GM19468 (cell line): ENCODE data around the gene GPR132.
"Not testable (repeated sequence)": the region's sequence is repeated elsewhere in the genome, so short reads cannot be mapped to it uniquely, and the experiment has no call there.

Experiments
- ATAC-seq: cut with Tn5 transposase; IDR thresholded peaks from one replicate; pipeline ENCODE4 v1.9.1; 2021; ENCODE audit warnings: mild to moderate bottlenecking, moderate library complexity, moderate number of reproducible peaks; ENCODE audit not compliant: unreplicated experiment; ENCODE audit errors: extremely low read depth

The GPR132 gene

DNA sequence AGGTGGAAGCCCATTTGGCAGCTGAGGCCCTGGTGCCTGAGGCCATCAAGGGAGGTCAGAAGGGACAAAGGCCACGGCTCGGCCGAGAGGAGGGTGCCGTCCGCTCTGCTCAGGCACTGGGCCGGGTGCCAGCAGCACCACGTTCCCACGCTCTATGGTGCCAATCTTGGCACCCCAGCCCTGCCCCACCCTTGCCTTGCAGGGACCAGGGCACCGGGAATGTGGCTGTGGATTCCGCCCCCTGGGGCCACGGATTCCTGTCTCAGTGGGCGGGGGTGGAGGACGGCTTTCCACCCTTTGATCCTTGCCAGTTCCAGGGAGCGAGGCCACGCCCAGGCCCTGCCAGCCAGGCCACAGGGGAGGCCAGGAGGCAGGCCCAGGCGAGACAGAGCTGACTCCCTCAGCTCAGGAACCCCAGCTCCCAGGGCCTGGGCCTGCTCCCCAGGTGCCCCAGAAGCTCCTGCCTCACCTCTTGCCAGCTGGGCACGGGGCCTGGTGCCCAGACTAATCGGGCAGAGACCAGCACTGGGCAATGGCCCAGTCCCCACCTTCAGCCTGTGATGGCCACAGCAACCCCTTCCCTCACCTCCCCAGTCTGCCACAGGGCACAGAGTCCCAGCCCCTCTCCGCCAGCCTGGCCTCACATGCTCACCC lies 26.4 kb upstream of the GPR132 start:
- no peak for ATAC-seq

GRCh38 chr14:105091054-105091516 lies 25.9 kb upstream of the GPR132 start:
- ATAC-seq = no peak

DNA sequence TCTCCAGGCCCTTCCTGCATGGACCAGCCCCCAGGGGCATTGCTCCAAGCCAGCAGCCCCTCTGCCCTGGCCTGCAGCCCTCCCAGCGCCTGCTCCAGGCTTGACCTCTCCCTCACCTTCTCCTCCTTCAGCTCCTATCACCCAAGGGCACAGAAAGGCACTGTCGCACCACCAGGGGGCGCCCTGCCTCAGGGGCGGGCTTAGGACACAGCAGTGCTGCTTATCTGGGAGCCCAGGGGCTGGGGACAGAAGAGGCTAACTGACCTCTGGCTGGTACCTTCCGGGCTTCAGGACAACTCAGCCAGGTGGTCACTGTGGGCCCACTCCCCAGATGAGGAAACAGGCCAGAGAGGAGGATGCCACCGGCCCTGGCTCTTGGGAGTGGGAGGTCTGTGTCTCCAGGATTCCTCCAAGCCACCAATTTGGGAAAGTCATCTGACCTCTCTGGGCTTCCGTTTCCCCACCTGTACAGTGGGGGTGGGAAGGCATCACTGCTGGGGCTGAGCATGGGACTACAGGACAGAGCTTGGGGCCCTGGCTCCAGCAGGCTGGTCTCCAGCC lies 25.3 kb upstream of the GPR132 start:
- no peak for ATAC-seq

GRCh38 chr14:105089746-105090492 lies 24.7 kb upstream of the GPR132 start:
- no peak for ATAC-seq

- no peak for ATAC-seq
Measured at GRCh38 chr14:105088812-105089745, 23.8 kb upstream of the GPR132 start.

DNA sequence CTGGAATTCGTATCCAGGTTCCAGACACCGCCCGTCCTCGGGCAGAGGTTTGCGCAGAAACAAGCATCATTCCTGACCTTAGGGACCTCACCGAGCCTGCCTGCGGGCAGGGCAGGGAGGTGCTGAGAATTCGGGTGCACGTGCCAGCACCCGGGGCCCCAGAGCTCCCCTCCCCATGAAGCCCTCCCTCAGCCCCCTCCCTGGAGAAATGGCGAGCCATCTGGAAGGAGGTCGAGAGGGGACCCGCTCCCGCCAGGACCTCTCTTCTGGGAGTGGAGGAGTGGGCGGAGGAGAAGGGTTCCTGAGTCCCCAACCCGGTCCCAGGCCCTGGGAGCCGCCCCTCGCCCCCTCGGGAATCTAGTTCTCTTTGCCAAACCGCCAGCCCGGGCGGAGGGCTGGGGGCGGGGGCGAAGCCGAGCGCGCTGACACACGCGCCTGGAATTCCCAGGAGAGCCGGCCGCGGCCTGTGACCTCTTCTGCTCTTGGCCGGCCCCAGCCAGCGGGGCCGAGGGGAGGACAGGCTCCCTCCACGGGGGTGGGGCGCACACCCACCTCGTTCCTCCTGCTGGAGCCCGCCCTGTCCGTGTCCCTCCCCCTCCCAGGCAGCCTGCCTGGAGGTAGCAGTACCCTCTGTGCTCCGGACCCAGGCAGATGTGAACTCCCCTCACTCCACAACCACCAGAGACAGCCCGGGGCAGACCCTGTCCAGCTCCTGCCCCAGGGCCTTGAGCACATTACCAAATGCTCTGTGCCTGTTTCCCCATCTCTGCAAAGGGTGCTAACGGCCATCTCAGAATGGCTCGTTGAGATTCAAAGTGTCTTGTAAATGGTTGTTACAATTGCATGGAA lies 23.0 kb upstream of the GPR132 start:
- no peak for ATAC-seq

- no peak for ATAC-seq
Measured at GRCh38 chr14:105087308-105087962, 22.2 kb upstream of the GPR132 start.

- no peak for ATAC-seq
Measured at GRCh38 chr14:105086833-105087307, 21.6 kb upstream of the GPR132 start.

GRCh38 chr14:105085766-105086165 lies 20.5 kb upstream of the GPR132 start:
- no peak for ATAC-seq

- ATAC-seq = no peak
Measured at GRCh38 chr14:105084741-105085571, 19.7 kb upstream of the GPR132 start.

DNA sequence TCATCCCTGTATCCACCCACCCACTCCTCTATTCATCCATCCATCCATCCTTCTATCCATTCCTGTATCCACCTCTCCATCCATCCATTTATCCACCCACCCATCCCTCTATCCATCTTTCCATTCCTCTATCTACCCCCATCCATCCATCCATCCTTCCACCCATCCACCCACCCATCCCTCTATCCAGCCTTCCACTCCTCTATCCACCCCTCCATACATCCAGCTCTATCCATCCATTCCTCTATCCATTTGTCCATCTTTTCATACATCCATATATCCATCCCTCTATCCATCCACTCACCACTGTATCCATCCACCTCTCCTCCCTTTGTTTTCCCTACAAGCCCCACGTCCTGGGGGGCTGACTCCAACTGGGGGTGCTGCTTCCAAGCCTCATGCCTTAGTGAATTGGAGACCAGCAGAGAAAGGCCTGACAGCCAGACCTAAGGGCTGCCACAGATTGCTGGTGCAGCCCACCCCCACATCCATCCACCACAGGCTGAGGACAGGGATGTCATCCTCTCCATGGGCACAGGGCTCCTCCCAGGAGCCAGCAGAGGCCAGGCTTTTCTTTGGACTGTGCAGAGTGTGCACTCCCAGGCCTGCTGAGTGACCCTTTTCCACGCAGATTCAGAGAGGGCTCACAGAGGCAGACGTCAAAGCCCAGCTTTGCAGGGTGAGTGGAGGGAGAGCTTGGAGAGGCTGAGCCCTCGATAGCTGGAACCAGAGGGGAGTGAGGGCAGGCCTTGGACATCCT lies 18.9 kb upstream of the GPR132 start:
- ATAC-seq = no peak

- no peak for ATAC-seq
Measured at GRCh38 chr14:105082703-105083102, 17.5 kb upstream of the GPR132 start.

GRCh38 chr14:105081473-105081872 lies 16.2 kb upstream of the GPR132 start:
- not testable (repeated sequence) for ATAC-seq

DNA sequence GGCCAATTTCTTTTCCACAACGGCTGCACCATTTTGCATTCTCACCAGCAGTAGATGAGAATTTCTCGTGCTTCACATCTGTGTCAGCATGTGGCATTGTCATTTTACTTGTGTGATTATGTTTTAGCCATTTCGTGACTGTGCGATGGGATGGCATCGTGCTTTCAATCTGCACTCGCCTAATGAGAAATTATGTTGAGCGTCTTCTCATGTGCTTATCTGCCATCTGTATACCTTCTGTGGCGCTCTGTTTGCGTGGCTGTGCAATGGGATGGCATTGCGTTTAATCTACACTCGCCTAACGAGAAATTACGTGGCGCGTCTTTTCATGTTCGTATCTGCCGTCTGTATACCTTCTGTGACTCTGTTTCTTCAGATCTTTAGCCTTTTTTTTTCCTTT lies 14.9 kb upstream of the GPR132 start:
- ATAC-seq = no peak

DNA sequence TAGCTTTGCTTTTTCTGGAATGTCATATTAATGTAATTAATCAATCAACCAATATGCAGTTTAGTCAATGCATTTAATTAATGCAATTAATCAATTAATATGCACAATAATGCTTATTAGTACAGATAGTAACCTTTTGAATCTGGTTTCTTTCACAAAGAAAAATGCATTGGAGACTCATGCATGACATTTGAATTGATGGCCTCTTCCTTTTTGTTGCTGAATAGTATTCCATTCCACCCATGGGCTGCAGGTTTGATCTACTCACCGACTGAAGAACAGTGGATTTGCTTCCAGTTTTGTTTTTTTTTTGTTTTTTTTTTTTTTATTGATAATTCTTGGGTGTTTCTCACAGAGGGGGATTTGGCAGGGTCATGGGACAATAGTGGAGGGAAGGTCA lies 13.1 kb upstream of the GPR132 start:
- ATAC-seq = no peak

- ATAC-seq = no peak
Measured at GRCh38 chr14:105077649-105077995, 12.4 kb upstream of the GPR132 start.
